C4-2B (cell line): ENCODE measurements around the gene PRPF38A.

Source experiments
- ZFX ChIP-seq: fragments of 450-650 bp; IDR thresholded peaks from 2 replicates; pipeline ENCODE4 v1.6.1; 2017
- TF ChIP-seq, protein P1 (sequence below): fragments of 450-650 bp; conservative IDR thresholded peaks from 2 replicates; pipeline ENCODE4 v1.5.1; 2017; ENCODE audit warnings: mild to moderate bottlenecking

DNA sequence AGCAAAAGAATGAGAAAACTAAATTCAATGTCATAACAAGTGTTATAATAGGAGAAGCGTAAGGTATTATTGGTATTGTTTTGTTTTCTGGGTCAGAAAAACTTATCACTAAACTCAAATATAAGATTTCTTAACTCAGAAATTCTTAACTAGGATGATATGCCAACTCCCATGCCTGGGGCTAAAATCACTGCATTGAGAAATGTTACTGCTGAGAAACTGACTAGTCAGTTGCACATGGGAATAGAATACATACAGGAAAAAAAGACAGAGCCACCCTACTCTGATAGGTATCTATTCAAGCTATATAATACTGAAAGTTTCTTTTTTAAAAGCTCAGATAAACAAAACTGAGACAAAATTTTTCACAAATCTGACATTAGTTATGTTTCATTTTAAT, 56.3 kb downstream of the PRPF38A start:
- TF ChIP-seq, protein P1, sequence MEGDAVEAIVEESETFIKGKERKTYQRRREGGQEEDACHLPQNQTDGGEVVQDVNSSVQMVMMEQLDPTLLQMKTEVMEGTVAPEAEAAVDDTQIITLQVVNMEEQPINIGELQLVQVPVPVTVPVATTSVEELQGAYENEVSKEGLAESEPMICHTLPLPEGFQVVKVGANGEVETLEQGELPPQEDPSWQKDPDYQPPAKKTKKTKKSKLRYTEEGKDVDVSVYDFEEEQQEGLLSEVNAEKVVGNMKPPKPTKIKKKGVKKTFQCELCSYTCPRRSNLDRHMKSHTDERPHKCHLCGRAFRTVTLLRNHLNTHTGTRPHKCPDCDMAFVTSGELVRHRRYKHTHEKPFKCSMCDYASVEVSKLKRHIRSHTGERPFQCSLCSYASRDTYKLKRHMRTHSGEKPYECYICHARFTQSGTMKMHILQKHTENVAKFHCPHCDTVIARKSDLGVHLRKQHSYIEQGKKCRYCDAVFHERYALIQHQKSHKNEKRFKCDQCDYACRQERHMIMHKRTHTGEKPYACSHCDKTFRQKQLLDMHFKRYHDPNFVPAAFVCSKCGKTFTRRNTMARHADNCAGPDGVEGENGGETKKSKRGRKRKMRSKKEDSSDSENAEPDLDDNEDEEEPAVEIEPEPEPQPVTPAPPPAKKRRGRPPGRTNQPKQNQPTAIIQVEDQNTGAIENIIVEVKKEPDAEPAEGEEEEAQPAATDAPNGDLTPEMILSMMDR, result no peak
- no peak for TF ChIP-seq ZFX
